Testis (tissue), 3 donors: ENCODE data around the gene TNK2. TPM values are rescaled to one million over a fixed set of nuclear protein-coding genes. Genes with fewer than 3 reads are reported as not detected.
"Not testable (repeated sequence)": the region's sequence is repeated elsewhere in the genome, so short reads cannot be mapped to it uniquely, and the experiment has no call there.

Source experiments
- DNase-seq: peaks from one replicate; pipeline ENCODE4 v3.0.0-alpha.2; 2019
- H3K27ac ChIP-seq, 2 donors: fragments of 200-600 bp; sonication (generic); one replicate each; pipeline ENCODE4 v1.5.1; 2019
- H3K27me3 ChIP-seq: fragments of 200-600 bp; sonication (generic); one replicate; pipeline ENCODE4 v1.5.1; 2019
- H3K36me3 ChIP-seq: fragments of 200-600 bp; sonication (generic); one replicate; pipeline ENCODE4 v1.5.1; 2017; ENCODE audit warnings: low read depth; ENCODE audit errors: missing control alignments
- H3K4me1 ChIP-seq: fragments of 200-600 bp; sonication (generic); one replicate; pipeline ENCODE4 v1.5.1; 2019
- H3K4me3 ChIP-seq, 2 donors: fragments of 200-600 bp; sonication (generic); one replicate each; pipeline ENCODE4 v1.5.1; 2017 to 2019
- H3K9me3 ChIP-seq: fragments of 200-600 bp; sonication (generic); one replicate; pipeline ENCODE4 v1.5.1; 2017
- POLR2A ChIP-seq: fragments of 450-650 bp; IDR thresholded peaks from one replicate; pipeline ENCODE4 v1.6.1; 2017; ENCODE audit warnings: antibody characterized with exemption, mild to moderate bottlenecking, moderate library complexity
- WGBS, 2 donors: methylation state at CpG; one replicate each; pipeline ENCODE4 v1.1.5; 2018; 5-methylcytosine and 5-hydroxymethylcytosine counted together
- intact Hi-C: fragments of 100-400 bp; cut with DNase I; formaldehyde crosslinking; loops from one replicate; pipeline ENCODE4 v1.15.1; 2023; ENCODE audit warnings: low total_unique reads
- polyA plus RNA-seq: library from polyadenylated mRNA; stranded (reverse); fragments of 350-450 nt; fragmentation: Illumina TruSeq; extraction: RNeasy Lipid Tissue Mini Kit (QIAGEN cat#74804); gene quantifications from one replicate; pipeline ENCODE4 v1.2.3, GENCODE V29; 2014; ENCODE audit warnings: low read depth, low replicate concordance; ENCODE audit not compliant: insufficient read depth
- total RNA-seq, 2 donors: library from RNA; depleted of rRNA; stranded (reverse); fragments of >200 nt; gene quantifications; one replicate each; pipeline ENCODE4 v1.2.3, GENCODE V29; 2016
- TF ChIP-seq, protein P1 (sequence below), 3 experiments: fragments of 450-650 bp in 2 of 3; fragments of 200-600 bp in 1 of 3; sonication (generic) in 1 of 3; IDR thresholded peaks; one replicate each; pipeline ENCODE4 v1.5.1; 2016 to 2019; ENCODE audit warnings: antibody characterized with exemption in 3 of 3, mild to moderate bottlenecking in 2 of 3, moderate library complexity in 1 of 3

Gene TNK2
- total and polyA plus RNA-seq, 3 donors from 2014 or later = 43.9 to 71.6 (median 71.4) TPM

DNA sequence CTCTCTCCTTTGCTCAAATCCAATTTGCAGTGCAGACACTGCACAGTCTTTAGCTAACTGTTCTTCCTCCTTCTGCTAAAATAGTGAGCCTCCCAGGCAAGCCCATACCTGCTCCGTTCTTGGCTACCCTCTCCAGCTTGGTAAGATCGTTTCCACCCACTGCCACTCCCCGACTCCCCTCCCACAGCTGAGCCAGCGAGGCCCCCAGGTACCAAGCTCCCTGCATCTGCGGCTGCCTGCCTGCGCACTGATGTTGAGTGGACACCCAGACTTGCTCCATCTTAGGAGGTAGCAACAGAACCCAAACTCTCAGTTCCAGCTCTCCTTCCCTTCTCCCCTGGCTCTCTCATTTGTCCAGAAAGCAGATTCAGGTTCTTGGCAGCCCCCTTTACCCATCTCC is 7.9 kb upstream of the TNK2 start:
- TF ChIP-seq, protein P1, sequence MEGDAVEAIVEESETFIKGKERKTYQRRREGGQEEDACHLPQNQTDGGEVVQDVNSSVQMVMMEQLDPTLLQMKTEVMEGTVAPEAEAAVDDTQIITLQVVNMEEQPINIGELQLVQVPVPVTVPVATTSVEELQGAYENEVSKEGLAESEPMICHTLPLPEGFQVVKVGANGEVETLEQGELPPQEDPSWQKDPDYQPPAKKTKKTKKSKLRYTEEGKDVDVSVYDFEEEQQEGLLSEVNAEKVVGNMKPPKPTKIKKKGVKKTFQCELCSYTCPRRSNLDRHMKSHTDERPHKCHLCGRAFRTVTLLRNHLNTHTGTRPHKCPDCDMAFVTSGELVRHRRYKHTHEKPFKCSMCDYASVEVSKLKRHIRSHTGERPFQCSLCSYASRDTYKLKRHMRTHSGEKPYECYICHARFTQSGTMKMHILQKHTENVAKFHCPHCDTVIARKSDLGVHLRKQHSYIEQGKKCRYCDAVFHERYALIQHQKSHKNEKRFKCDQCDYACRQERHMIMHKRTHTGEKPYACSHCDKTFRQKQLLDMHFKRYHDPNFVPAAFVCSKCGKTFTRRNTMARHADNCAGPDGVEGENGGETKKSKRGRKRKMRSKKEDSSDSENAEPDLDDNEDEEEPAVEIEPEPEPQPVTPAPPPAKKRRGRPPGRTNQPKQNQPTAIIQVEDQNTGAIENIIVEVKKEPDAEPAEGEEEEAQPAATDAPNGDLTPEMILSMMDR (IDR thresholded peaks at IDR 0.05) = no peak
- intact Hi-C loops = no loop called here
- Histone ChIP-seq H3K4me3 (no peak overlapping the region), H3K27ac (no peak overlapping the region), H3K36me3 (no peaks in the 10 kb centered on the region), H3K9me3 (no peaks in the 10 kb centered on the region), H3K27me3 (no peaks in the 10 kb centered on the region), H3K4me1 (peaks cover 8% of the 10 kb centered on the region)
- WGBS, 2 donors = 66 to 86% methylated on average over 6 of the region's 6 CpGs
- DNase-seq = no peak

DNA sequence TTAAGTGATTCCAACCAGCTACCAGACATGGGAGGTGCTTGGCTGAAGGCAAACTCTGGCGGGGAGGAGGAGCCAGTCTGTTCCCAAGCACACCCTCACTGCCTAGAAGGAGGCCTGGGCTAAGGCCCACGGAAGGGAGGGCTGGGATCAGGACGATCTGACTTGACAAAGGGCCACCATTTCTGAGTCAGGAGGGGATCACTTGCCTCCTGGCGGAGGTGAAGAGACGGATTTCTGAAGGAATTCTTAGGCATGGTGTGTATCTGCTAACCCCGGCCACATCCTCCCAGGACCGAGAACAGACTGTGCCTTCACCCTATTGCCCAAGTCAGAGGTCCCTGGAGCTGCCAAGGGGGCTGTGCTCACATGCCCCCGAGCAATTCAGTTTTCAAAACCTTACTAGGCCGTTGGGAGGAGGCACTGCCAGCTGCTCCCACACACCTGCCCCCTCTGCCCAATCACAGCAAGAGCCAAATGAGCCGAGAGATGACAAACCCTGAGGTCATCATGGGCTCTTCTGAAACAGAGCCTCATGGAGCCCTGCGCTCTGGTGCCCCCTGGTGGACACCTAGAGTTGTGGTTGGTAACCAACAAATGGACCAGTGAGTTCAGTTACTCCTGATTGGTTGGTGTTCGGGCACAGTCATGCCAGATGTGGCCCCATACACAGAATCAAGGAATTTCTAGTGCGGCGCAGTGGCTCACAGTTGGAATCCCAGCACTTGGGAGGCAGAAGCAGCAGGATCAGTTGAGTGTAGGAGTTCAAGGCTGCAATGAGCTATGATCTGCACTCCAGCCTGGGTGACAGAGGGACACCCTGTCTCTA is 6.5 kb upstream of the TNK2 start:
- intact Hi-C loops = no loop called here
- no peak overlapping the region for H3K4me3 ChIP-seq
- H3K9me3 ChIP-seq = no peaks in the 10 kb centered on the region
- H3K27me3 ChIP-seq = no peaks in the 10 kb centered on the region
- peaks cover 12% of the 10 kb centered on the region for H3K4me1 ChIP-seq
- peak; percentile 96 for DNase-seq
- no peaks in the 10 kb centered on the region for H3K36me3 ChIP-seq
- TF ChIP-seq, protein P1 (IDR thresholded peaks at IDR 0.05) = peak; percentile 96 to 97 (median 97)
- TF ChIP-seq POLR2A = no peak
- peak overlapping the region; percentile 78 to 84 for H3K27ac ChIP-seq
- 33 to 39% methylated on average over 6 to 14 of the region's 14 CpGs for WGBS, 2 donors

DNA sequence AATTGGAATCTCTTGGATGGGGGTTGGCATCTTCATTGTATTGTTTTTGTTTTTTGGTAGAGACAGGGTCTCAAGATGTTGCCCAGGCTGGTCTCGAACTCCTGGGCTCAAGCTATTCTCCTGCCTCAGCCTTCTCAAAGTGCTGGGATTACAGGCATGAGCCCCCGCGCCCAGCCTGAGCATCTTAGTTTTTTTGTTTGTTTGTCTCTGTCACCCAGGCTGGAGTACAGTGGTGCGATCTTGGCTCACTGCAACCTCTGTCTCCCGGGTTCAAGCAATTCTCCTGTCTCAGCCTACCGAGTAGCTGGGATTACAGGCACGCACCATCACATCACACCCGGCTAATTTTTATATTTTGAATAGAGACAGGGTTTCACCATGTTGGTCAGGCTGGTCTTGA is 5.8 kb upstream of the TNK2 start:
- Histone ChIP-seq H3K4me1 (peaks cover 12% of the 10 kb centered on the region), H3K27ac (peak overlapping the region; percentile 78 to 84)
- H3K27me3 ChIP-seq, intact Hi-C loops, DNase-seq, H3K4me3 ChIP-seq, H3K36me3 ChIP-seq, H3K9me3 ChIP-seq: not testable (repeated sequence)
- WGBS, 2 donors = 84% methylated on average over 8 of the region's 8 CpGs

DNA sequence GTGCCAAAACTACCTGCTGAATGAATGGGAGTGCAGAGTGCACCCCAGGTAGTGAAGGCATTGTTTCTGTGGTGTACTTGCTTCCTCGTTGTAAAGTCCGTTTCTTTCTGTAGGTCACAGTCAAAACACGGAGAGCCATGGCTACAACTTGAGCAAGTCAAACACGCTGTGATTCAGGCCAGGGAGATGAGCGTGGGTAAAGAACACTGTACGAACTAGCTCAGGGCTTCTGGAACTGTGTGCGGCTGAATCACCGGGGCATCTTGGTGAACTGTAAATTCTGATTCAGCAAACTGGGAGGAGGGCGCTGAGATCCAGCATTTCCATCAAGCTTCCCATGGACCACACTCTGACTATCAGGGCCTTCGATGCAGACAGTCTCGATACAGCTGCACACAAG is 5.0 kb upstream of the TNK2 start:
- Histone ChIP-seq H3K27me3 (no peaks in the 10 kb centered on the region), H3K36me3 (no peaks in the 10 kb centered on the region), H3K4me3 (no peak overlapping the region), H3K4me1 (peaks cover 14% of the 10 kb centered on the region), H3K9me3 (no peaks in the 10 kb centered on the region), H3K27ac (no peak overlapping the region)
- WGBS, 2 donors = 90 to 92% methylated on average over 11 of the region's 11 CpGs
- TF ChIP-seq POLR2A = no peak
- TF ChIP-seq, protein P1 (IDR thresholded peaks at IDR 0.05) = no peak
- intact Hi-C loops = no loop called here
- DNase-seq = no peak

DNA sequence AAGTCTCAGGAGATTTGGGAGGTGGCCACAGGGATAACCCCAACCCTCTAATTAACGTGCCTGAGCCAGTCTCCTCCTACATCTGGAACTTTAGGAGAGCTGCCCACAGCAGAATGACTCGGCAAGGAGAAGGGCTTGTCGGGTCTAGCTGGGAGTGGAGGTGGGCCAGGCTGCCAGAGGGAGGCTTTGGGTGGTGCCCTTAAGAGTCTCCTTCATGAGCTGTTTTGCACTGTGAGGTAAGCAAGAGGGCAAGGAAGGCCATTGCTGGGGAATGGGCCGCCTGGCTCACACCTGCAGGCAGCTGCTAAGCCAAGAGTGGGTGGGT is 3.6 kb upstream of the TNK2 start:
- intact Hi-C loops = no loop called here
- no peak for TF ChIP-seq POLR2A
- TF ChIP-seq, protein P1 (IDR thresholded peaks at IDR 0.05) = no peak
- H3K36me3 ChIP-seq = no peaks in the 10 kb centered on the region
- H3K4me3 ChIP-seq = no peak overlapping the region
- 73 to 76% methylated on average over 4 of the region's 4 CpGs for WGBS, 2 donors
- H3K27ac ChIP-seq = no peak overlapping the region
- peaks cover 25% of the 10 kb centered on the region for H3K4me1 ChIP-seq
- no peaks in the 10 kb centered on the region for H3K9me3 ChIP-seq
- no peaks in the 10 kb centered on the region for H3K27me3 ChIP-seq
- DNase-seq = no peak
